LNCAP (cell line): ENCODE results near the gene TARP.

Experiments
- TF ChIP-seq, protein P1 (sequence below): fragments of 450-650 bp; IDR thresholded peaks from 2 replicates; pipeline ENCODE4 v1.5.1; 2017; ENCODE audit warnings: mild to moderate bottlenecking

The TARP gene

DNA sequence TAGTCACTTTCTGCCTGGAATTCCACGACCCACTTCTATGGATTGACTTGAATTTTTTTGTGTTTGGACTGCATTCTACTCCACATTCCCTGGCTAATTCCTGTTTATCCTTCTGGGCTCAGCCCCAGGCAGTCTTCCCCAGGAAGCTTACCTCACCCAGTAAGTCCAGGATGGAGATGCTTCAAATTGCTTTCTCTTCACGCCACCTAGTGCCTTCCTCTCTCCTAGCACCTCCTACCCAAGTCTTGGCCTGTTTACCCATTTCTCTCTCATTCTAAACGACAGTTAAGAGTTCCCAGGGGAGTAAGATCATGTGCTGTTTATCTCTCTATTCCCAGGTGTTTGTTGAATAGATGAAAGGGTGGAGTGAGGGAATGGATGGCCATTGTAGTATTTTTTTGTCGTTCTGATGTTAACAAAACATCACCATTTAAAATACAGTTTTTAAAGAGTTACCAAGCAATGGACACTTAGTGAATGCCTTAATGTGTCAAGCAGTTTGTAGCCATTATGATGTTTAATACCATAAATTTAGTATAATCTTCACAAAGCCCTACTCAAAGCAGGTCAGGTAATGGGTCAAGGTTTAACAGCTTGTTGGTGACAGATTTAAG, 45.5 kb upstream of the TARP start:
- TF ChIP-seq, protein P1, sequence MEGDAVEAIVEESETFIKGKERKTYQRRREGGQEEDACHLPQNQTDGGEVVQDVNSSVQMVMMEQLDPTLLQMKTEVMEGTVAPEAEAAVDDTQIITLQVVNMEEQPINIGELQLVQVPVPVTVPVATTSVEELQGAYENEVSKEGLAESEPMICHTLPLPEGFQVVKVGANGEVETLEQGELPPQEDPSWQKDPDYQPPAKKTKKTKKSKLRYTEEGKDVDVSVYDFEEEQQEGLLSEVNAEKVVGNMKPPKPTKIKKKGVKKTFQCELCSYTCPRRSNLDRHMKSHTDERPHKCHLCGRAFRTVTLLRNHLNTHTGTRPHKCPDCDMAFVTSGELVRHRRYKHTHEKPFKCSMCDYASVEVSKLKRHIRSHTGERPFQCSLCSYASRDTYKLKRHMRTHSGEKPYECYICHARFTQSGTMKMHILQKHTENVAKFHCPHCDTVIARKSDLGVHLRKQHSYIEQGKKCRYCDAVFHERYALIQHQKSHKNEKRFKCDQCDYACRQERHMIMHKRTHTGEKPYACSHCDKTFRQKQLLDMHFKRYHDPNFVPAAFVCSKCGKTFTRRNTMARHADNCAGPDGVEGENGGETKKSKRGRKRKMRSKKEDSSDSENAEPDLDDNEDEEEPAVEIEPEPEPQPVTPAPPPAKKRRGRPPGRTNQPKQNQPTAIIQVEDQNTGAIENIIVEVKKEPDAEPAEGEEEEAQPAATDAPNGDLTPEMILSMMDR, result peak; percentile 82

- TF ChIP-seq, protein P1, result no peak
Observed at GRCh38 chr7:38318241-38318640, 44.8 kb upstream of the TARP start.

- TF ChIP-seq, protein P1, result no peak
Observed at GRCh38 chr7:38317515-38317914, 44.1 kb upstream of the TARP start.

GRCh38 chr7:38316733-38317360, 43.4 kb upstream of the TARP start:
- TF ChIP-seq, protein P1, result no peak

GRCh38 chr7:38315410-38315809, 42.0 kb upstream of the TARP start:
- TF ChIP-seq, protein P1, result no peak

- TF ChIP-seq, protein P1, result no peak
Observed at GRCh38 chr7:38312821-38313220, 39.4 kb upstream of the TARP start.

GRCh38 chr7:38311329-38311937, 38.0 kb upstream of the TARP start:
- TF ChIP-seq, protein P1, result no peak
